SK-N-MC (cell line): ENCODE measurements around the gene LRRC8B.

Experiments used
- EZH2 ChIP-seq: fragments of 200-600 bp; sonication (generic); IDR thresholded peaks from one replicate; pipeline ENCODE4 v1.6.1; 2017; ENCODE audit warnings: antibody characterized with exemption
- POLR2AphosphoS5 ChIP-seq: IDR thresholded peaks from 2 replicates; pipeline ENCODE4 v1.6.1; 2012; ENCODE audit warnings: mild to moderate bottlenecking, low read depth, low read length, borderline replicate concordance

GRCh38 chr1:89646259-89646658 is 121.6 kb downstream of the LRRC8B start:
- no peak for TF ChIP-seq POLR2AphosphoS5
- no peak for TF ChIP-seq EZH2
